A549 (cell line): ENCODE measurements around the gene PHACTR2.

Experiments
- BHLHE40 ChIP-seq: IDR thresholded peaks from 2 replicates; pipeline ENCODE4 v1.6.1; 2012; ENCODE audit warnings: low read depth, low read length, inconsistent platforms
- EP300 ChIP-seq, 2 experiments: fragments of >200 bp; sonication (Bioruptor Twin); formaldehyde crosslinking; IDR thresholded peaks; 2 replicates in 1 of 2; 3 replicates in 1 of 2; pipeline ENCODE4 v1.6.1; 2016 to 2017
- MAFK ChIP-seq: fragments of 450-650 bp; IDR thresholded peaks from 2 replicates; pipeline ENCODE4 v1.6.1; 2014; ENCODE audit not compliant: partially characterized antibody
- POLR2A ChIP-seq: IDR thresholded peaks from 2 replicates; pipeline ENCODE4 v1.6.1; 2012; ENCODE audit warnings: mild to moderate bottlenecking, low read length
- RAD21 ChIP-seq, 2 experiments: fragments of >200 bp in 1 of 2; sonication (Bioruptor Twin) in 1 of 2; formaldehyde crosslinking in 1 of 2; IDR thresholded peaks in 1 of 2; conservative IDR thresholded peaks in 1 of 2; 2 replicates in 1 of 2; 3 replicates in 1 of 2; pipeline ENCODE4 v1.6.1; 2012 to 2018; ENCODE audit warnings: inconsistent platforms in 1 of 2
- ZNF302 ChIP-seq: fragments of 250-450 bp; sonication (Bioruptor Pico); IDR thresholded peaks from 2 replicates; pipeline ENCODE4 v1.9.0; 2021; ENCODE audit warnings: inconsistent platforms, mild to moderate bottlenecking, moderate library complexity

DNA sequence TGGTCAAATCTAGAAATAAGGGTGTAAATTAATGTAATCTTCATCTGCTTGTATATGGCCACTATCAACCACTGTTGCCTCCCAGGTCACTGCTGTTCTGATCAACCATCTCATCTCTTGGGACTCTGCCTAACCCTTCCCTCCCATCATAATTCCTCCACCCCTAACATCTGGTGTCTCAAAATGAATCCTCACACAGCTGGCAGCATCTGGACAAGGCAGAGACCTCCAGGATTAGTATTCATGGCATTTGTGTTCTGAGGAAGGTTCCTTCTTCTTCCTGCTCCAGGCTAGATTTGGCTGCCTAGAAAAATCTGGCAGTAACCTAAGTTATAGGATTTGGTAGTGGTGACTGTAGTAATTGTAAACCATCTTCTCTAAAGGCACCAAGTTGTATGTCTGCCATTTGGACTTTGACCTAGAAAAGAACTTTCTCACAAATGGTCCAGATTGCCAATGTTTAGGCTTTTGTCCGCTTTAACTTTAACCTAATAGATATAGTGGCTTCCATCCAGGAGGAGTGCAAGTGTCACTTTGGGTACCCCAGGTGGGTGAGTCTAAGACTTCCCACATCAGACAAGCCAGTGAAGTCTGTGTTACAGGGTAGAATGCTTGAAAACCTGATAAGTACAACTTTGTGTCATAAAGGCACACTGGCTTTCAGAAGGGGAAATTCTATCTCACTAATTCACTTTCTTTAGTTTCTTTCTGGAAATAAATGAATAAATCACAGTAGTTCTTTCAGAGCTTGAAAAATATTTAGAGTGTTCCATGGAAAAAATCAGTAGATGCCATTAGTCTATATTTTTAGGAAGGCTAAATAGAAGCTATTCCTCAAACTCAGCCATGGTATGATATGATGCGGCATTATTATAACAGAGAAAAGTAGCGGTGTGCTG, 3.0 kb upstream of the PHACTR2 start:
- TF ChIP-seq RAD21 (conservative IDR thresholded peaks at IDR 0.05 in 1 of 2, IDR thresholded peaks at IDR 0.05 in 1 of 2): no peak
- no peak for TF ChIP-seq ZNF302 (CRISPR knock-in tag)
- no peak for TF ChIP-seq EP300 (IDR thresholded peaks at IDR 0.05)
- no peak for TF ChIP-seq MAFK
- no peak for TF ChIP-seq BHLHE40
- TF ChIP-seq POLR2A: no peak
